SW480 (cell line): ENCODE measurements around the gene DPP10.

ENCODE experiments used
- DNase-seq: peaks from one replicate; pipeline ENCODE4 v3.0.0-alpha.2; 2016; ENCODE audit warnings: low spot score

DPP10 gene

GRCh38 chr2:115739574-115739973 lies 1297.1 kb downstream of the DPP10 start:
- DNase-seq: no peak

- no peak for DNase-seq
Measured at GRCh38 chr2:115746151-115746550, 1303.7 kb downstream of the DPP10 start.

- DNase-seq: no peak
Measured at GRCh38 chr2:115757286-115757685, 1314.8 kb downstream of the DPP10 start.

GRCh38 chr2:115763601-115764000 lies 1321.2 kb downstream of the DPP10 start:
- DNase-seq: no peak

GRCh38 chr2:115771516-115771915 lies 1329.1 kb downstream of the DPP10 start:
- DNase-seq: no peak

- no peak for DNase-seq
Measured at GRCh38 chr2:115774361-115774760, 1331.9 kb downstream of the DPP10 start.

- no peak for DNase-seq
Measured at GRCh38 chr2:115779085-115779632, 1336.7 kb downstream of the DPP10 start.

GRCh38 chr2:115782286-115782685 lies 1339.8 kb downstream of the DPP10 start:
- DNase-seq: no peak

GRCh38 chr2:115796078-115796477 lies 1353.6 kb downstream of the DPP10 start:
- DNase-seq: no peak

GRCh38 chr2:115807276-115807675 lies 1364.8 kb downstream of the DPP10 start:
- no peak for DNase-seq

- DNase-seq: no peak
Measured at GRCh38 chr2:115825912-115826311, 1383.5 kb downstream of the DPP10 start.

- no peak for DNase-seq
Measured at GRCh38 chr2:115833196-115833595, 1390.8 kb downstream of the DPP10 start.

- no peak for DNase-seq
Measured at GRCh38 chr2:115838539-115838938, 1396.1 kb downstream of the DPP10 start.

GRCh38 chr2:115842306-115842705 lies 1399.9 kb downstream of the DPP10 start:
- DNase-seq: no peak

- DNase-seq: no peak
Measured at GRCh38 chr2:115848192-115848591, 1405.8 kb downstream of the DPP10 start.

GRCh38 chr2:115867024-115867423 lies 1424.6 kb downstream of the DPP10 start:
- no peak for DNase-seq

- no peak for DNase-seq
Measured at GRCh38 chr2:115874427-115874826, 1432.0 kb downstream of the DPP10 start.

- no peak for DNase-seq
Measured at GRCh38 chr2:115880558-115880957, 1438.1 kb downstream of the DPP10 start.

GRCh38 chr2:115887209-115887776 lies 1444.9 kb downstream of the DPP10 start:
- no peak for DNase-seq
